RCC 7860 (cell line): ENCODE measurements around the gene ABRACL.
"Not testable (repeated sequence)": the region's sequence is repeated elsewhere in the genome, so short reads cannot be mapped to it uniquely, and the experiment has no call there.

ENCODE experiments used
- DNase-seq: peaks from one replicate; pipeline ENCODE4 v3.0.0-alpha.2; 2015; ENCODE audit warnings: low spot score
- FAIRE-seq: peaks from 2 replicates; lab custom pipeline; 2012; peaks lifted over from hg19 to GRCh38; lab: Jason Lieb, UNC

ABRACL gene, protein sequence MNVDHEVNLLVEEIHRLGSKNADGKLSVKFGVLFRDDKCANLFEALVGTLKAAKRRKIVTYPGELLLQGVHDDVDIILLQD

DNA sequence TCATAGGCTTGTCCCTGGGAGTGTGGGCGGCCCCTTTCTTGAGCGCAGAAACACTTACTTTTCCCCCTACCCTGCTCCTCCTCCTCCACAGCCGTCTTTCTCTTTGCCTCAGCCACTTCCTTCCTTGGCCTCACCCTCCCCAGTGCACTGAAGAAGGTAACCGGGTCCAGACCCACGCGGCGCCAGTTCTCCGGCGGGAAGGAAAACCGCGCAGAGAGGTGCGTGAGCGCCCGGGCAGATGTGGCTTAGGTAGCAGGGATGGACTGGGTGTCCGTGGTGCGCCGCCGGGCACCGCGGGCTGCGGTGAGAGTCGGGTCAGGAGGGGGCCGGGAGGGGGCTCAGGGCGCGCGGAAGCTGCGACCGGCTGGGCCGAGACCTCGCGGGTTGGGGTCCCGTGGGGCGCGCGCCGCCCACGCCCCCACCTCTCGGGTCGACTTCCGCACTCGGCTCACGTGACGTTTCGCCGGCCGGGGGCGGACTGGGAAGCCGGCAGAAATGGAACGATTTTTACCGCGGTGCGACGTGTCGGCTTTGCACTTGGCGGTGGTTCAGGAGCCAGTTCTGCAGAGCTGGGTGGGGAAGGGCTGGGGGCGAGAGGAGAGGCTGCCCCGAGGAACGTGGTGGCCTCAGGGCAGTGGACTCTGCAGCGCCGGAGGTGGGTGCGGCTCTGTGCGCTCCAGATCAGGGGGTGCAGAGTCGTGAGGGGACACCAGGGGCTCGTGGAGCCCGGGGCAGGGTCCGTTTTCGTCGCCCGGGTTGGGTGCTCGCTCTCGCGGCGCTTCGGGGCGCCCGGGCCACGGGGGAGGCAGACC lies at the start of gene ABRACL:
Gene ABRACL (plus strand): TSS at position 88 of the 812 bp plus-strand sequence. CDS start 5,416 bp downstream, outside the sequence.
- FAIRE-seq (no peak), DNase-seq (peak; percentile 68)

DNA sequence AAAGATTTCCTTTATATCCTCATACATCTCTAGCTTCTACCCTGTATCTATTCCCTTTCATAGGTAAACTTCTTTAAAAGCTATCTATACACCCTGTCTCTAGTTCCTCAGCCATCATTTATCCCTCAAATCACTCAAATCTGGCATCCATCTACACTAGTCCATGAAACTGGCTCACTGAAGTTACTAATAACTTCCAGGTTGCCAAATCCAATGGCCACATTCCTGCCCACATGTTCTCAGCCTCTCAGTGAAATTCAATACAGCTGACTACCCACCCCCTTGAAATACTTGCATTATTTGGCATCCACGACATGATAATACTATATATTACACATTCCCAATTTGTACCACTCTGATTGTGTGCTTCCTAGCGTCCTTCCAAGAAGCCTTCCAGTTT lies 49.2 kb upstream of the ABRACL start:
- FAIRE-seq (no peak), DNase-seq (no peak)

DNA sequence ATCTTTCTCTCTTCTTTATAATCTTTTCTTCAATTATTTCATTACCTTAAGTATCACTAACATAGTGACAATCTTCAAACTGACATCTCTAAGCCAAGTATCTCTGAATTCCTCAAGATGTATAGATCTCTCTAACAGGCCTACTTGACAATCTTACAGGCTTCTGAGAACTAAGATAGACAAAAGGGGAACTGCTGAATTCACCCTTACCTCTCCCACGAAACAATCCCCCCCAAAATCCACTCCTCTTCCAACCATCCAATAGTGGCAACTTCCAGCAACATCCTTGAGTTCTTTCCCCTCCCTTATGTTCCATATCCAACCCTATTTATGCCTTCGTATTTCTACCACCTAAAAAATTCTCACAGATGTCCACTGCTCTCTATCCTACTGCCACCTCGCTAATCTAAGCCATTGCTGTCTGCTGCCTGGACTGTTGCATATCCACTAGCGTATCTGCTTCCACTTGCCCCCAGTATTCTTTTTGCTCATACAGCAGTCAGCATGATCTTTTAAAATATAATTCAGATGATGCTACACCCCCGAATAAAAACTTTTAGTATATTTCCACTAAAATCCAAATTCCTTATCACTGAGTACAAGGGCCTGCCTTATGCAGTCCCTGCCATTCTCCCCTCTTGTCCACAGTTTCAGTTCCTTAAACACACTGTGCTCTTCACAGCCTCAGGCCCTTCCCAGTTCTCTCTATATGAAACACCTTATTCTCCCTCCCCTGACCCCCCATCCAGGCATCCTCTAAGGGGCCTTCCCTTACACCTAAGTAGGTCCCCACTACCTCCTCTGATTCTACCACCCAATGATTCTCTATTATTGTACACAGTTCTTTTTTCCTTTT lies 48.5 kb upstream of the ABRACL start:
- no peak for DNase-seq
- FAIRE-seq, result no peak

DNA sequence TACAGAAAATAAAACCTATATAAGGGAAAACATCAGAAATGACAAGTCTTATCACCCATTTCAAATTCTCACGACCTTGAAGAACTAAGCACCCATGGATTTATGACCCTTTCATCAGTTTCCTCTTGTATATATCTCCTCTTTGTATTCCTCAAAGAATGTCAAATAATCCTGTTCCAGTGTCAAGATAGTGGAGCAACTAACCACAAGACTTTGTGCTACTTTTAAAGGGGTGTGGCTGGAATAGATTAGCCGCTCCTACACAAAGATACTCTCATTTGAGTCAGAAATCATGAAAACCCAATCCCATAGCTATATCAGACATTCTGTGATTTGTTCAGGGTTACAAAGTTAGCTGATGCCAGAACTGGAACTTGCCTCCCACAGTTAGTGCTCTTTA lies 47.1 kb upstream of the ABRACL start:
- FAIRE-seq, result no peak
- DNase-seq, result no peak

DNA sequence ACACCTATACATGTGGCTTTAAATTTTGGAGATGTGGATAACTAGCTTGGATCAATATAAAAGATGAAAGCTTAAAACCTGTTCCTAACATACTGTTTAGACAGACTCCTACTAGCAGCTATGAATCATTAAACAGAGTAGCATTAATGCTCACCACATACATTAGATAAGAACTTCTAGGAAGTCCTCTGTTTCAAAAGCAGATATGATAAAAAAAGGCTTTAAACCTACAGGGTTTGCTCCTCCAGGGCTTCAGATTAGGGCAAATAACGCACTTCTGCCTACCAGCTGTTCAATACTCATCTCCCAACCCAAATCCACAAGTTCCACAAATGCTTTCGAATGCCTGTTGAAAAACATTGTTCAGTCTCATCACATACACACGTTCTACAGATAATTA lies 42.0 kb upstream of the ABRACL start:
- DNase-seq (peak; percentile 36), FAIRE-seq (peak; percentile 73)

DNA sequence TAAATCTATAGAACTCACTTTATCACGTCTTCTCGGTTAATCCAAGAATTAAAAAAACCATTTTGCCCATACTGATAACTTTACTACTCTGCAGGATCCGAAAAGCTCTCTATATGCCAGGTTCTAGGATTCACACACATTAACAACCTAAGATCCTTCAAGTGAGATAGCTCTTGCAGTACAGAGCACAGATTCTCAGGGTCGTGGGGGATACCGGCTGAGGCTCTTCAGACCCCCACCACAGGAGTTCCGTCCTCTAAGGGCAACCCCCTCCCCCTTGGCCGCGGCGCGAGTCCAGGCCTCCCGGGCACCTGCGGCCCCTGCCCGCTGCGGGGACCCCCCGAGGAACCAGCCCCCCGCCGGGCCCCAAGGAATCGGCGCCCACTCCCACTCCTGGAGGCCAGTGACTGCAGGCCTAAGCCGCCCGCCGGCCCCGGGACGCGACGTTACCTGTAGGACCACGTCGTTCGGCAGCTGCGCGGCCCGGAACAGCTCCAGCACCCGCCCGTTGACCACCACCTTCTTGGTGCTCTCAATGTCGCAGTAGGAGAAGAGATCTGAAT lies 41.4 kb upstream of the ABRACL start:
- DNase-seq (no peak), FAIRE-seq (no peak)

DNA sequence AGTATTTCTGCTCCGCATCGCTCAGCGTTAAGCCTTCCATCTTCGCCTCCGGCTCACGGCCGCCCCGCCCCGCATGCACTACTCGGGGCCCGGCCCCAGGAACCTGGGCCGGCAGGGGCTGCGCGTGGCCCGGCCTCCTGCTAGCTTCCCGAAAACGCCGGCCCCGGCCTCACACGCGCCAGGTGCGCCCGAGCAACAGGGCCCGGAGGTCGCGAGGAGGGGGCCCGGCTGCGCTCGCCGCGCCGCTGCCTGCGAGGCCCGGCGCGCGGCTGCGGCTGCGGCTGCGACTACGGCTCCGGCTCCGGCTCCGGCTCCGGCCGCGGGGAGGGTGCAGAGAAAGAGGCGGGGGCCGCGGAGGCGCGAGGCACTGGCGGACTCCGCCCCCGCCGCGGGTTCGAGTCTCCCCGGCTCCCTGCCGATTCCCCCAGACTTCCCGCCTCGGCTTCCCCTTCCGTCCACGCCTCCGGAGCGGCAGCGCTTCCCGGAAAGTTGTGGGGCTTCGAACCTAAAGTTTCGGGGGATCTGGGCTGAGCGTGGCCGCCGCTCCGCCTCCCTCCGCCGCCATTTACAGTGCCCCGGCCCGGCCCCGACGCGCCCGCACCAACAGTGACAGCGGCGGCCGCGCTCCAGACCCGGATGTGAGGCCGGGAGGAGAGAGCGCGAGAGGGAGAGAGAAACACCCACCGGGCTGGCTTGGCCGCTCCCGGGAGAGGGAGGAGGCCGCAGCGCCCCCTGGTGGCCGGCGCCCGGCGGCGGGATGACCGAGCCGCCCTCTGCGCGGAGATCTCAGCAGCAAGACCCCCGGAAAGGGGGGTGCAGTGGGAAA lies 40.7 kb upstream of the ABRACL start, which contains the start of gene REPS1:
Gene REPS1 (minus strand): TSS at position 611 of the 826 bp plus-strand sequence. CDS start 571 bp downstream, at position 40.
- FAIRE-seq, result no peak
- peak; percentile 72 for DNase-seq

DNA sequence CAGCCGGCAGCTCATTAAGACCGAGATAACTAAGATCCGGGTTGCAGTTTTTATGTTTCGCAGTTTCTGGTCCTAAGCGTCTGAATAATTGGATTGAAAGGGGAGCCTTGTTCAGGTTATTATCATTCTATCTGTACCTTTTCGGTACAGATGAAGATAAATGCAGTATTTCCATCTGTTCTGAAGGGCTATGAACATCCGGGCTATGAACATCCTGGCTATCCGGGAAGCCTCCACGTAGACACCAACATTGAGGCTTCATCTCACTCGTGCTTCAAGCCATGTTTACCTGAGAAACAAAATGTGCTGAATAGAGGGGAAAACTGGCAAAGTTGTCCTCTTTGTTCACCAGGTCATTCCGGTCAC lies 40.1 kb upstream of the ABRACL start:
- FAIRE-seq, result no peak
- no peak for DNase-seq

DNA sequence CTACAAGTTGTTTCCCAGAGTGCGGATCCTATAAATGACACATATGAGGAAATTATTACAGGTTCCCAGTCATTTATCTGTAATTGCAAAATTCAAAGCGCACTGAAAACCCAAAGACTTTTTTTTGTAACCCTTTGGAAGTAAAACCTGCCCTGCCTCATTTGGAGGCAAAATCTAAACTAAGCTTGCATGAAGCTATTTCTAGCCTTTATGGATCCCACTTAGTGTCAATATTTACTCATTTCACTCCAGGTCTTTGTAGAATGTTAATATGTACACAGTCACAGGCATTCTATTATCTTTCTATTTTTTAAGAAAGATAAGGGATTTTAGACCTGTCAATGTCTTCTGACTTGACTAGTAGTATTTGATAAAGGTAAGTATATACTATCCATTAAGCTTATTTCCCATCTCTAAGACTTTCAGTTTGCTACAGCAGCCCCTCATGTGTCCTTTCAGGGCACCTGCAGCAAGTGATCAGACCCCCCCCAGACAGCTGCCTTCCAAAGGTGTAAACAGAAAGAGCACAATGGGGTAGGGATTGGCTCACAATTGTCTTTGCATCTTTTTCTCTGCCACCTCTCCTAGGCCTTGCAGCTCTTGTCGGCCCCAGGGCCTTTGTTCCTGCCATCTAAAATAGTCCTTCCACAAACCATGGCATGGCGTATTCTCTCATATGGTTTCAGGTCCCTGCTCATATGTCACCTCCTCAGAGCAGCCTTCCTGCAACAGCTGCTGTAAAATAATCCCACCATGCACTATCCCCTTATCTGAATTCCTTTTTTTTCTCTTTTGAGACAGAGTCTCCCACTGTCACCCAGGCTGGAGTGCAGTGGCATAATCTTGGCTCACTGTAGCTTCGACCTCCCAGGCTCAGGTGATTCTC lies 39.2 kb upstream of the ABRACL start:
- DNase-seq (no peak), FAIRE-seq (no peak)

DNA sequence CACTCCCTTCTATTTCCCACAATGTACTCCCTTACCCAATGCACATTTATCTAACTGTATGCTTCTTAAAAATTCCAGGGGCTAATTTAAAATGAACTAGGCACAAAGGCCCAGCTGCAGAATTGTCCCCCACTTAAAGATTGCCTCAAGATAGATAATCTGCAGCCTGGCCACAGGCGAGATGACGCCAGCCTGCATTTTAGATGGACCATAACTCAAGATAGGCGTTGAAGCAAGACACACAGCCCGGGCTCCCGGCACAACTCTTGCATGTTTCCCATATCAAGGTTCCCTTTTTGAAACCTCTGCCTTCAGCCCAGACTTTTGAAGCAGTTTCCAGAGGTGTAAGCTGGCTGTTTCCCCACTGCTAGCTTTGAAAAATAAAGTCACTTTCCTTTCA lies 37.3 kb upstream of the ABRACL start:
- FAIRE-seq (no peak), DNase-seq (no peak)

DNA sequence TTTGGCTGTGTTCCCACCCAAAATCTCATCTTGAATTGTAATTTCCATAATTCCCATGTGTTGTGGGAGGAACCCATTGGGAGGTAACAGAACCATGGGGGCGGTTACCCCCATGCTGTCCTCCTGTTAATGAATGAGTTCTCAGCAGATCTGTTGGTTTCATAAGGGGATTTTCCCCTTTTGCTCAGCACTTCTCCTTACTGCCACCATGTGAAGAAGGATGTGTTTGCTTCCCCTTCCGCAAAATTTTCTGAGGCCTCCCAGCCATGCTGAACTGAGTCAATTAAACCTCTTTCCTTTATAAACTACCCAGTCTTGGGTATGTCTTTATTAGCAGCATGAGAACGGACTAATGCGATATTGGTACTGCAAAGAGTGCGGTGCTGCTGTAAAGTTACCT lies 35.6 kb upstream of the ABRACL start:
- not testable (repeated sequence) for DNase-seq, FAIRE-seq

DNA sequence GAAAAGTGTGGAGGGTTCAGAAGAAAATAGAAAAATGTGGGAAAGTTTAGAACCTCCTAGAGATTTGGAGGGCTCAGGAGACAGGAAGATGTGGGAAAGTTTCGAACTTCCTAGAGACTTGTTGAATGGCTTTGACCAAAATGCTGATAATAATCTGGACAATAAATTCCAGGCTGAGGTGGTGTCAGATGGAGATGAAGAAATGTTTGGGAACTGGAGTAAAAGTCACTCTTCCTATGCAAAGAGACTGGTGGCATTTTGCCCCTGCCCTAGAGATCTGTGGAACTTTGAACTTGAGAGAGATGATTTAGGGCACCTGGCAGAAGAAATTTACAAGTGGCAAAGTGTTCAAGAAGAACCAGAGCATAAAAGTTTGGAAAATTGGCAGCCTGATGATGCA lies 35.1 kb upstream of the ABRACL start:
- DNase-seq, FAIRE-seq: not testable (repeated sequence)

DNA sequence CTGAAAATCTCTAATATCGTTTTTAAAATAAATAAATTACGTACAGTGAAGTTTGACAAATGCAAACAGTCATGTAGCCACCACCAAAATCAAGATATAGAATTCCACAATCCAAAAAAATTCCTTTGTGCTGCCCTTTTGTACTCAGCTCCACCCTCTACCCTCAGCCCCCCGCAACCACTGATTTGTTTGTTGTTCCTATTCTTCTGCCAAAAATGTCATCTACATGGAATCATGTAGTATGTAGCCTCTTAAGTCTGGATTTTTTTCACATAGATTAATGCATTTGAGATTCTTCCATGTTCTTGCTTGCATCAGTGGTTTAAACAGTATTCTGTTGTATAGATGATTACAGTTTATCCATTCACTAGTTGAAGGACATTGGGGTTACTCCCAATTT lies 32.0 kb upstream of the ABRACL start:
- no peak for FAIRE-seq

DNA sequence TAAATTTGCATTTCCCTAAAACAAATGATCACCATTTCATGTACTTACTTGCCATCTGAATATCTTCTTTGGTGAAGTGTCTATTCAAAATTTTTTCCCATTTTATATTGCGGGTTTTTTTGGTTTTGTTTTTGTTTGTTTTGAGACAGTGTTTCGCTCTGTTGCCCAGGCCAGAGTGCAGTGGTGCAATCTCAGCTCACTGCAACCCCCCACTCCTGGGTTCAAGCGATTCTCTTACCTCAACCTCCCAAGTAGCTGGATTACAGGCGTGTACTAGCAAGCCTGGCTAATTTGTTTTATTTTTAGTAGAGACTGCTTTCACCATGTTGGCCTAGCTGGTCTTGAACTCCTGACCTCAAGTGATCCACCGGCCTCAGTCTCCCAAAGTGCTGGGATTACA lies 31.4 kb upstream of the ABRACL start:
- FAIRE-seq (no peak), DNase-seq (no peak)

More for the DNA sequence above, 32.0 kb upstream of the ABRACL start:
- no peak for DNase-seq

DNA sequence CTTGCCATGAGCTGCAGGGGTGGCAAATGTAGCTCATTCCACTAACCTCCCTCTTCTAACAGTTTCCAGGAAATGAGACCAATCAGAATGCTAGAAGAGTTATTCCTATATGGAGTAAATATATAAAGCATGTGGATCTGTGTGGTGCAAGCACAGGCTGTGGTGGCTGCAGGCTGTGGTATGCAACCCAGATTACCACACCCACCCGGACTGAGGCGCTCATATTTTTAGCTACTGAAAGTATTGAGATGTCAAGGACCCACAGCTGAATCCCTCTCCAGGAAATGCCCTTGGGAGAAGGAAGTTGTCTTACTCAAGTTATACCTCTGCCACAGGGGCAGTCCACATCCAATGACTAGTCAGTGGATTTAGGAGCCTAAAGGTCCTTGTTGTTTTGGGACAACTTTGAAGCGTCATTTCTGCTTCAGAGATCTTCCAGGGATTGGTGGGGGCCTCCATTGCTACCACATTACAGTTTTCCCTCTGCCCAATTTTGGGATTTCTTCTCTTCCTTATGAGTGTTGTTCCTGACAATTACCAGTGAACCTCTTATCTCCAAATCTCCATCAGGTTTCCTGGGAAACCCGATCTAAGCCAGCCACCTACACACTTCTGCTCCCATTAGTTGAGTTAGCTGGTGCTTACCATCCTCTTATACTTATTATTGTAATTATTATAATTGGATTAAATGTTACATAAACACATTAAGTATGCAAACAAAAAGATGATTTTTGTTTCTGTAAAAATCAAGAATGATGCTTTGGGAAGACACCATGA lies 28.4 kb upstream of the ABRACL start:
- DNase-seq (no peak), FAIRE-seq (no peak)

DNA sequence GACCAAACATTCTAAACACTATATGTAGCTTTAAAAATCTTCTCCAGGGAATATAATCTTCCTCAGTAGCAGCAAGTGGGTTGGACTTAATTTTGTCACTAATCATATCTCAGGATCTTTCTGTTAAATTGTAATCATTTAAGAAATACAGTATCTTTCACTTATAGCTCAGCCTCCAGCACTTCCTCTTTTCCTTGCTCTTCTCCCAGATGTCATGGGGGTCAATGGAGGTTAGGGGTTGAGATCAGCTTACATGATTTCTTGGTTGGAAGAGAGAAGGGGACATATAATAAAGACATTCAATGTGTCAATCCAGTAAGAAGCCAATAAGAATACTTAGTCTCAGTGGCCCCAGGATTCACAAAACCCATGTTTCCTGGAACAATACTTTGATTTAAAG lies 24.8 kb upstream of the ABRACL start:
- DNase-seq, result no peak
- no peak for FAIRE-seq

DNA sequence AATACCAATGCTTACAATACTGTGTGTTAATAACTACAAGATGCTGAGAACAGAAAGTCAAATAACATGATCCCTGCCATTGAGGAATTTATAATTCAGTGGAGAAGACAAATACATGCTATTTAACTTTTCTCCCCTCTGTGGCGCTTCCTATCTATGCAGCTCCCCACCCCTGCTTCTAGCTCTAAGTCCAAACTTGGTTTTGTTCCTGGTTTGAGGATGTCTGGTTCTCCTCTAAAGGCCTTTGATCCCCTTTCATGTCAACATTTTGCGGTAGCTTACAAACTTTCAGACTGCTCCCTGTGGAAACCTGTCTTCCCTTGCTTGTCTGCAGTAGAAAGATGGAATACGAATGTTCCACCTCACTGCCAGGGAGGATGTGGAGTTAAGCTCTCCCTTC lies 22.1 kb upstream of the ABRACL start:
- no peak for FAIRE-seq
- DNase-seq, result no peak

DNA sequence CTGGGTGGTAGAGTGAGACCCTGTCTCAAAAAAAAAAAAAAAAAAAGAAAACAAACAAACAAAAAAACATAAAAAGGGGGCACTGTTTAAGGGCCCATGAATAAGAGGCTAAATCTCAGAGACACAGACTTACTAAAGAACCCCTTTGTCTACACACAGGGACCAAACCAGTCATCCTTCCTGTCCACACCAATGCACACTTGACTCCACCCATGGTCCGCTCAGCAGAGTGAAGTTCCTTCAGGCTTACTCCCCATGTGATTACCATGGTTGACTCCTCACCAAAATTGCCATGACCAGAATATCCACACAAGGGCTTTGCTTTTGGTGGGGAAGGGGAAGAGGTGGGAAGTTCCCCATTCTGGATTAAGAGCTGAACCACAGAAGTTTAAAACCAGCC lies 21.1 kb upstream of the ABRACL start:
- FAIRE-seq, result no peak
- no peak for DNase-seq

DNA sequence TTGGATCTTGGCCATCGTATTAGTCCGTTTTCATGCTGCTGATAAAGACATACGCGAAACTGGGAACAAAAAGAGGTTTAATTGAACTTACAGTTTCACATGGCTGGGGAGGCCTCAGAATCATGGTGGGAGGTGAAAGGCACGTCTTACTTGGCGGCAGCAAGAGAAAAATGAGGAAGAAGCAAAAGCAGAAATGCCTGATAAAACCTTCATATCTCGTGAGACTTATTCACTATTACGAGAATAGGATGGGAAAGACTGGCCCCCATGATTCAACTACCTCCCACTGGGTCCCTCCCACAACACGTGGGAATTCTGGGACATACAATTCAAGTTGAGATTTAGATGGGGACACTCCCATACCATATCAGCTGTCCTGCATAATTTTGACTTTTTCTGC lies 20.4 kb upstream of the ABRACL start:
- DNase-seq (no peak), FAIRE-seq (no peak)
